IgD-negative memory B cell (primary cell): Measurements from ENCODE around the gene CKM. TPM values are rescaled to one million over a fixed set of nuclear protein-coding genes. Genes with fewer than 3 reads are reported as not detected.

Experiments
- H3K27ac Mint-ChIP-seq, 3 donors: one replicate each; pipeline ENCODE4 v1.8.0; 2020 to 2022; ENCODE audit warnings: mild to moderate bottlenecking in 3 of 3, mixed read lengths in 3 of 3, moderate library complexity in 1 of 3
- H3K27me3 Mint-ChIP-seq: one replicate; pipeline ENCODE4 v1.8.0; 2021; ENCODE audit warnings: mixed read lengths
- H3K36me3 Mint-ChIP-seq: one replicate; pipeline ENCODE4 v1.8.0; 2020; ENCODE audit warnings: mild to moderate bottlenecking, mixed read lengths
- H3K4me1 Mint-ChIP-seq, 3 donors: one replicate each; pipeline ENCODE4 v1.8.0; 2020 to 2022; ENCODE audit warnings: mixed read lengths in 3 of 3, mild to moderate bottlenecking in 1 of 3
- H3K4me3 Mint-ChIP-seq, 4 donors: one replicate each; pipeline ENCODE4 v1.8.0; 2020 to 2022; ENCODE audit warnings: mild to moderate bottlenecking in 4 of 4, mixed read lengths in 4 of 4, moderate library complexity in 3 of 4
- H3K9me3 Mint-ChIP-seq, 3 donors: one replicate each; pipeline ENCODE4 v1.8.0; 2020 to 2021; ENCODE audit warnings: mixed read lengths in 3 of 3, mild to moderate bottlenecking in 1 of 3
- polyA plus RNA-seq: library from polyadenylated mRNA; unstranded; fragments of 300-500 nt; fragmentation: Illumina TruSeq; gene quantifications from one replicate; pipeline ENCODE4 v1.2.3, GENCODE V29; 2021

The CKM gene
- polyA plus RNA-seq, 1 donor from 2014 or later: not detected

DNA sequence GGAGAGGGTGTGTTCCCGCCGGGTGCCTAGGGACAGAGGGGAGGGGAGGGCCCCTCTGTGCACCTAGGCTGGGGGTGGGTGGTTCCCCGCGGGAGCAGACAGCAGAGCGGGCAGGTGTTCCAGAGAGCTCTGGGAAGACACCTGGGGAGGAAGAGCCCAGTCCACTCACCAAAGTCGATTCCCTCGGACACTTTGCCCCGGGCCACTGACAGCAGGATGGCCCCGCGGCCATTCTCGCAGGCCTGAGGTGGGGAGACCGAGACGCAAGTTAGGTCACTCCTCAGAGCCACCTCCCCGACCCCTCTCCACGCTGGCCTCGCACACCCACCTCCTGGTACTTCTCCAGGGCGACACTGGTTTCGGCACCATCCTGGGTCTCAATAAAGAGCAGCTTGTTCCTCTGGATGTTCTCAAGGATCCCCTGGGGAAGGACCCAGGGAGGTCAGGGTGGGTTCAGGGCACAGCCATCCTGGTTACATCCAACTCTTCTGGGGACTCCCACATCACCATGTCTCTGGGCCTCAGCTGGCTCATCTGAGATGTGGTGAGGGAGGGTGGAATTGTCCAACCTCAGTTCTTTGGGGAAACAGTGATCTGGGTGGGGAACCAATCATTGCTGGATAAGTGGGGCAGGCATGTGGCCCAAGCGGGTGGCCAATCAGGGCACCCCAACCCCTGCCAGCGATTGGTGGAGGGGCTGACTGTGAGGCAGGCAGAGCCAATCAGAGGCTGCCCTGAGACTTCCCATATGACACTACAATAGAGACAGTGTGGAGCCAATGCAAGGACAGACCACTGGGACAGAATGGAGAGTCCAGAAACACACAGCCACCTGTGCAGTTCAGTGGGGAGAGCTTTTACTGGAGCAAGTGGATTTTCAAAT, 30.5 kb upstream of the CKM start:
- Mint-ChIP-seq H3K4me3 (no peak overlapping the region), H3K36me3 (peaks cover 2% of the 10 kb centered on the region), H3K27me3 (no peaks in the 10 kb centered on the region), H3K9me3 (no peaks in the 10 kb centered on the region), H3K27ac (no peak overlapping the region), H3K4me1 (peaks cover 0 to 2% (median 1%) of the 10 kb centered on the region in 3 donors)

DNA sequence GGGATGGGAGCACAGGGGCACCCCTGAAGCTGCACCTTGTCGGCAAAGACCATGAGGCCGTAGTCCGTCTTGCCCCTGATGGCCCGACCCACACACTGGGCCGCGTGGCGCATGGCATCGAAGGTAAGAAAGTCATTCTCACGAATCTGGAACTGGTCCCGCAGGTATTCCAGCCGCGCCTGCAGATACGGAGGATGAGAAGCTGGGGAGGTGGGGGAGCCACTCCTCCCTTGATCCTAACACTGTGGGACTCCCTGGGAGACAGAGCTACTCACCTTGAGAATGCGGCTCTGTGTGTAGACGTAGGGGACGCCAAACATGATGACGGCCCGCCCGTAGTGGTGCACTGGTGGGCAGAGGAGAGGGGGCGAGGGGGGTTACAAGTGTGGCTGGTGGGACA, 29.8 kb upstream of the CKM start:
- peaks cover 2% of the 10 kb centered on the region for H3K36me3 Mint-ChIP-seq
- H3K4me1 Mint-ChIP-seq: peaks cover 0 to 2% (median 1%) of the 10 kb centered on the region in 3 donors
- H3K27me3 Mint-ChIP-seq: no peaks in the 10 kb centered on the region
- H3K9me3 Mint-ChIP-seq: no peaks in the 10 kb centered on the region
- no peak overlapping the region for H3K27ac Mint-ChIP-seq
- no peak overlapping the region for H3K4me3 Mint-ChIP-seq

DNA sequence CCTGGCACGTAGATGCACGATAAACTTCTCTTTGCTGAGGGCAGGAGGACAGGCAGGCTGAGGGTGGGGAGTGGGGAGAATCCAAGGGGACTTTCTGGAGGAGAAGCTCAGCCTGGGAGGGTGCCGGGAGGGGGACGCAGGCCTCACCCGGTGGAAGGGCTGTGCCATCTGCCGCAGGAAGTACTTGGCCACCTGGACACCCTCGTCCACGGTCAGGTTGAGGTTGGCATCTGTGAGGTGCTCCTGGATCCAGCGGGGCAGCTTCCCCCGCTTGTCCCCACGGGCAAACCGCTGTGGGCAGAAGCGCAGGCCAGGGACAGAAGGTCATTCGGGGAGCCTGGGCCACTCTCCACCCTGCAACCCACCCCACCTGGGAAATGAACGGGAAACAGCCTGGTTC, 29.4 kb upstream of the CKM start:
- H3K4me3 Mint-ChIP-seq: no peak overlapping the region
- H3K27me3 Mint-ChIP-seq: no peaks in the 10 kb centered on the region
- H3K36me3 Mint-ChIP-seq: peaks cover 2% of the 10 kb centered on the region
- H3K4me1 Mint-ChIP-seq: peaks cover 0 to 2% (median 1%) of the 10 kb centered on the region in 3 donors
- H3K9me3 Mint-ChIP-seq: no peaks in the 10 kb centered on the region
- no peak overlapping the region for H3K27ac Mint-ChIP-seq

DNA sequence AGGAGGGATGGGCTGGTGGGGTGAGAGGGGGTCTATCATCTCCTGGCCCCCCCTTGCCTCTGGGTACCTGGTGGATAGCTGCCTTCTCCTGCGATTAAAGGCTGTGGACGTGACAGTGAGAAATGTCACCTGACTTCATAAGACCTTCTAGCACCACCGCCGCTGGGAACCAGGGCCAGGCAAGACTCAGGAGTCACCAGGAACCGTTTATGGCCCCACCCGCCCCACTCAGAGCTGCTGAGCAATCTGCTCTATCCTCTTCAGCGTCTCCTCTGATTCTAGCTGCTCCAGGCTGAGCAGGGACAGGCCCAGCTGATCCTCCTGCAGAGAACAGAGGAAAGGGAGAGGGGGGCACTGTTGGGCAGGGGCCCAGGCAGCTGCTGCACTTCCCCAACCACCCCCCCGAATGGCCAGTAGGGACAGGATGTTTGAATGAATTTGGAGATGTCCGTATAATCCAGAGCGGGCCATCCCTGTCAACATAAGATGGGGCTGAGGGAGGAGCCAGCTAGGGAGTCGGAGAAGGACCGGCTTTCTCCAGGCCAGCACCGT, 28.8 kb upstream of the CKM start:
- Mint-ChIP-seq H3K4me1 (peaks cover 0 to 2% (median 1%) of the 10 kb centered on the region in 3 donors), H3K9me3 (no peaks in the 10 kb centered on the region), H3K27me3 (peaks cover 2% of the 10 kb centered on the region), H3K27ac (no peak overlapping the region), H3K4me3 (no peak overlapping the region), H3K36me3 (peaks cover 2% of the 10 kb centered on the region)

- Mint-ChIP-seq H3K27ac (no peak overlapping the region), H3K9me3 (no peaks in the 10 kb centered on the region), H3K4me3 (peak overlapping the region in 1 of 4 donors; percentile 43), H3K27me3 (peaks cover 4% of the 10 kb centered on the region), H3K36me3 (peaks cover 1% of the 10 kb centered on the region), H3K4me1 (peaks cover 0 to 2% (median 1%) of the 10 kb centered on the region in 3 donors)
These were observed 27.9 kb upstream of the CKM start for GRCh38 chr19:45350477-45351058.

GRCh38 chr19:45349430-45349941, 26.8 kb upstream of the CKM start:
- Mint-ChIP-seq H3K27me3 (peaks cover 6% of the 10 kb centered on the region), H3K9me3 (no peaks in the 10 kb centered on the region), H3K27ac (no peak overlapping the region), H3K36me3 (no peaks in the 10 kb centered on the region), H3K4me1 (peaks cover 0 to 2% (median 1%) of the 10 kb centered on the region in 3 donors), H3K4me3 (no peak overlapping the region)

DNA sequence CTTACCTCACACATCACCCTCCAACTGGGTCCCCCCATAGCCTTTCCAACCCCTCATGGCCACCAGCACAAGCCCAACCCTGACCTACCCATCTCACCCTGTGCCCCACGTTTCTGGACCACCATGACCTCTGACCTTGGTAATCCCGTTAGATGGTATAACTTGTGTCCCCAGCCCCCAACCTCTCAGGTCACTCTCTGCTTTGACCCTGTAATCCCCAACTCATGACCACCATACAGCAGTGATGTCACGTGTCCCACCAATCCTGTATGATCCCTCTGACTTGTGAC, 26.4 kb upstream of the CKM start:
- no peaks in the 10 kb centered on the region for H3K9me3 Mint-ChIP-seq
- peaks cover 0 to 2% (median 1%) of the 10 kb centered on the region in 3 donors for H3K4me1 Mint-ChIP-seq
- H3K4me3 Mint-ChIP-seq: no peak overlapping the region
- H3K36me3 Mint-ChIP-seq: no peaks in the 10 kb centered on the region
- peaks cover 8% of the 10 kb centered on the region for H3K27me3 Mint-ChIP-seq
- peak overlapping the region in 1 of 3 donors; percentile 53 for H3K27ac Mint-ChIP-seq

- Mint-ChIP-seq H3K27me3 (peaks cover 11% of the 10 kb centered on the region), H3K9me3 (no peaks in the 10 kb centered on the region), H3K4me1 (peaks cover 0 to 2% (median 1%) of the 10 kb centered on the region in 3 donors), H3K36me3 (no peaks in the 10 kb centered on the region), H3K27ac (peak overlapping the region in 1 of 3 donors; percentile 53), H3K4me3 (no peak overlapping the region)
These were observed 25.9 kb upstream of the CKM start for GRCh38 chr19:45348367-45349125.

- H3K27ac Mint-ChIP-seq: no peak overlapping the region
- H3K36me3 Mint-ChIP-seq: no peaks in the 10 kb centered on the region
- H3K4me1 Mint-ChIP-seq: peaks cover 0 to 1% (median 0%) of the 10 kb centered on the region in 3 donors
- H3K9me3 Mint-ChIP-seq: no peaks in the 10 kb centered on the region
- no peak overlapping the region for H3K4me3 Mint-ChIP-seq
- peaks cover 11% of the 10 kb centered on the region for H3K27me3 Mint-ChIP-seq
These were observed 25.1 kb upstream of the CKM start for GRCh38 chr19:45347570-45348366.

- Mint-ChIP-seq H3K9me3 (no peaks in the 10 kb centered on the region), H3K27me3 (peaks cover 11% of the 10 kb centered on the region), H3K27ac (no peak overlapping the region), H3K4me1 (peaks cover 0 to 1% (median 0%) of the 10 kb centered on the region in 3 donors), H3K36me3 (no peaks in the 10 kb centered on the region), H3K4me3 (no peak overlapping the region)
These were observed 23.8 kb upstream of the CKM start for GRCh38 chr19:45346449-45346848.

DNA sequence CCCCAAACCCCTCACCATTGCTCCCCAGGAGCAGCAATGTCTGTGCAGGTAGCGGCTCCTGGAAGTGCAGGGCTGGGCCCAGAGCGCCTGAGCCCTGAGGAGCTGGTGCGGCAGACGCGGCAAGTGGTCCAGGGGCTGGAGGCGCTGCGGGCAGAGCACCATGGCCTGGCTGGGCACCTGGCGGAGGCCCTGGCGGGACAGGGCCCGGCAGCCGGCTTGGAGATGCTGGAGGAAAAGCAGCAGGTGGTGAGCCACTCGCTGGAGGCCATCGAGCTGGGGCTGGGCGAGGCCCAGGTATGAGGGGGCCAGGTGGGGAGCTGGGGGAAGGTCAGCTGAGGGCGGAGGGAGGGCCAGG, 22.8 kb upstream of the CKM start:
- Mint-ChIP-seq H3K4me1 (peaks cover 0 to 1% (median 0%) of the 10 kb centered on the region in 3 donors), H3K9me3 (no peaks in the 10 kb centered on the region), H3K36me3 (no peaks in the 10 kb centered on the region), H3K27ac (no peak overlapping the region), H3K4me3 (no peak overlapping the region), H3K27me3 (peaks cover 11% of the 10 kb centered on the region)

GRCh38 chr19:45344621-45345505, 22.2 kb upstream of the CKM start:
- Mint-ChIP-seq H3K27ac (no peak overlapping the region), H3K4me1 (peaks cover 0 to 4% (median 2%) of the 10 kb centered on the region in 3 donors), H3K27me3 (peaks cover 16% of the 10 kb centered on the region), H3K36me3 (no peaks in the 10 kb centered on the region), H3K4me3 (no peak overlapping the region), H3K9me3 (no peaks in the 10 kb centered on the region)

- Mint-ChIP-seq H3K4me1 (peaks cover 4 to 7% (median 6%) of the 10 kb centered on the region in 3 donors), H3K4me3 (no peak overlapping the region), H3K27me3 (peaks cover 23% of the 10 kb centered on the region), H3K27ac (no peak overlapping the region), H3K36me3 (no peaks in the 10 kb centered on the region), H3K9me3 (no peaks in the 10 kb centered on the region)
These were observed 20.2 kb upstream of the CKM start for GRCh38 chr19:45342911-45343310.
